Chondrocyte (in vitro differentiated cells): ENCODE data around the gene BTBD16. TPM values are rescaled to one million over a fixed set of nuclear protein-coding genes. Genes with fewer than 3 reads are reported as not detected.

Experiments used
- DNase-seq: peaks from one replicate; pipeline ENCODE4 v3.0.0; 2021; ENCODE audit warnings: mixed read lengths, low spot score
- H3K27ac Mint-ChIP-seq: one replicate; pipeline ENCODE4 v1.8.0; 2021; ENCODE audit warnings: mild to moderate bottlenecking, moderate library complexity, mixed read lengths; ENCODE audit not compliant: unreplicated experiment
- H3K27me3 Mint-ChIP-seq: 2 replicates; pipeline ENCODE4 v1.8.0; 2021; ENCODE audit warnings: low read depth, mixed read lengths
- H3K36me3 Mint-ChIP-seq: 2 replicates; pipeline ENCODE4 v1.8.0; 2021; ENCODE audit warnings: low read depth, mixed read lengths
- H3K4me1 Mint-ChIP-seq: 2 replicates; pipeline ENCODE4 v1.8.0; 2021; ENCODE audit warnings: low read depth, mild to moderate bottlenecking, mixed read lengths
- H3K4me3 Mint-ChIP-seq: one replicate; pipeline ENCODE4 v1.8.0; 2021; ENCODE audit warnings: mild to moderate bottlenecking, moderate library complexity, mixed read lengths; ENCODE audit not compliant: unreplicated experiment
- H3K9me3 Mint-ChIP-seq: 2 replicates; pipeline ENCODE4 v1.8.0; 2021; ENCODE audit warnings: low read depth, mixed read lengths
- total RNA-seq: library from RNA; stranded (reverse); gene quantifications from 3 replicates; pipeline ENCODE4 v1.2.1, GENCODE V29; 2021
- TF ChIP-seq, protein P1 (sequence below): fragments of 200-600 bp; sonication (generic); IDR thresholded peaks from 2 replicates; pipeline ENCODE4 v1.5.0; 2021; ENCODE audit warnings: antibody characterized with exemption, mild to moderate bottlenecking, moderate library complexity

The BTBD16 gene
- total RNA-seq, 1 donor from 2014 or later: 0.10 TPM

- Mint-ChIP-seq H3K4me3 (no peak overlapping the region), H3K27me3 (no peaks in the 10 kb centered on the region), H3K9me3 (no peaks in the 10 kb centered on the region), H3K36me3 (no peaks in the 10 kb centered on the region), H3K4me1 (peaks cover 7% of the 10 kb centered on the region), H3K27ac (no peak overlapping the region)
- TF ChIP-seq, protein P1, sequence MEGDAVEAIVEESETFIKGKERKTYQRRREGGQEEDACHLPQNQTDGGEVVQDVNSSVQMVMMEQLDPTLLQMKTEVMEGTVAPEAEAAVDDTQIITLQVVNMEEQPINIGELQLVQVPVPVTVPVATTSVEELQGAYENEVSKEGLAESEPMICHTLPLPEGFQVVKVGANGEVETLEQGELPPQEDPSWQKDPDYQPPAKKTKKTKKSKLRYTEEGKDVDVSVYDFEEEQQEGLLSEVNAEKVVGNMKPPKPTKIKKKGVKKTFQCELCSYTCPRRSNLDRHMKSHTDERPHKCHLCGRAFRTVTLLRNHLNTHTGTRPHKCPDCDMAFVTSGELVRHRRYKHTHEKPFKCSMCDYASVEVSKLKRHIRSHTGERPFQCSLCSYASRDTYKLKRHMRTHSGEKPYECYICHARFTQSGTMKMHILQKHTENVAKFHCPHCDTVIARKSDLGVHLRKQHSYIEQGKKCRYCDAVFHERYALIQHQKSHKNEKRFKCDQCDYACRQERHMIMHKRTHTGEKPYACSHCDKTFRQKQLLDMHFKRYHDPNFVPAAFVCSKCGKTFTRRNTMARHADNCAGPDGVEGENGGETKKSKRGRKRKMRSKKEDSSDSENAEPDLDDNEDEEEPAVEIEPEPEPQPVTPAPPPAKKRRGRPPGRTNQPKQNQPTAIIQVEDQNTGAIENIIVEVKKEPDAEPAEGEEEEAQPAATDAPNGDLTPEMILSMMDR: no peak
- no peak for DNase-seq
These were observed 60.7 kb downstream of the BTBD16 start for GRCh38 chr10:122331615-122332446.

- H3K27me3 Mint-ChIP-seq: no peaks in the 10 kb centered on the region
- TF ChIP-seq, protein P1: no peak
- H3K27ac Mint-ChIP-seq: no peak overlapping the region
- no peaks in the 10 kb centered on the region for H3K36me3 Mint-ChIP-seq
- H3K4me1 Mint-ChIP-seq: peaks cover 7% of the 10 kb centered on the region
- H3K9me3 Mint-ChIP-seq: no peaks in the 10 kb centered on the region
- DNase-seq: no peak
- no peak overlapping the region for H3K4me3 Mint-ChIP-seq
These were observed 61.9 kb downstream of the BTBD16 start for GRCh38 chr10:122333037-122333436.

DNA sequence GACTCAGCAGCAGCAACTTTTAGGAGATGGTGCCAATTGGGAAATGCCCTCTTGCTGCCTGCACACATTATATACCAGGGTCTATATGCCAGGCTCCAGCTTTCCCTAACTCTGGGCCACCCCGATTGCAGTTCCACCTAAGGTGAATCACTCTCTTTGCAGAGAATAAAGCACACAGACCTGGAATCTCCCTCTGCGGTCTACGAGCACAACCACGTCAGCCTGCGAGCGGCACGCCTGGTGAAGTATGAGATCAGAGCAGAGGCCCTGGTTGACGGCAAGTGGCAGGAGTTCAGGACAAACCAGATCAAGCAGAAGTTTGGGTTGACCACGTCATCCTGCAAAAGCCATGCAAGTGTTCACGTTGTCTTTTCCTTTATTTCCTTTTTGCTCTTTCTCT is 65.2 kb downstream of the BTBD16 start:
- Mint-ChIP-seq H3K4me1 (peaks cover 14% of the 10 kb centered on the region), H3K9me3 (no peaks in the 10 kb centered on the region), H3K27ac (no peak overlapping the region), H3K27me3 (no peaks in the 10 kb centered on the region), H3K36me3 (no peaks in the 10 kb centered on the region), H3K4me3 (no peak overlapping the region)
- DNase-seq: no peak
- TF ChIP-seq, protein P1: no peak

- Mint-ChIP-seq H3K4me1 (peaks cover 12% of the 10 kb centered on the region), H3K27me3 (no peaks in the 10 kb centered on the region), H3K4me3 (no peak overlapping the region), H3K27ac (no peak overlapping the region), H3K36me3 (no peaks in the 10 kb centered on the region), H3K9me3 (no peaks in the 10 kb centered on the region)
- no peak for DNase-seq
- TF ChIP-seq, protein P1: no peak
These were observed 65.9 kb downstream of the BTBD16 start for GRCh38 chr10:122336961-122337360.

DNA sequence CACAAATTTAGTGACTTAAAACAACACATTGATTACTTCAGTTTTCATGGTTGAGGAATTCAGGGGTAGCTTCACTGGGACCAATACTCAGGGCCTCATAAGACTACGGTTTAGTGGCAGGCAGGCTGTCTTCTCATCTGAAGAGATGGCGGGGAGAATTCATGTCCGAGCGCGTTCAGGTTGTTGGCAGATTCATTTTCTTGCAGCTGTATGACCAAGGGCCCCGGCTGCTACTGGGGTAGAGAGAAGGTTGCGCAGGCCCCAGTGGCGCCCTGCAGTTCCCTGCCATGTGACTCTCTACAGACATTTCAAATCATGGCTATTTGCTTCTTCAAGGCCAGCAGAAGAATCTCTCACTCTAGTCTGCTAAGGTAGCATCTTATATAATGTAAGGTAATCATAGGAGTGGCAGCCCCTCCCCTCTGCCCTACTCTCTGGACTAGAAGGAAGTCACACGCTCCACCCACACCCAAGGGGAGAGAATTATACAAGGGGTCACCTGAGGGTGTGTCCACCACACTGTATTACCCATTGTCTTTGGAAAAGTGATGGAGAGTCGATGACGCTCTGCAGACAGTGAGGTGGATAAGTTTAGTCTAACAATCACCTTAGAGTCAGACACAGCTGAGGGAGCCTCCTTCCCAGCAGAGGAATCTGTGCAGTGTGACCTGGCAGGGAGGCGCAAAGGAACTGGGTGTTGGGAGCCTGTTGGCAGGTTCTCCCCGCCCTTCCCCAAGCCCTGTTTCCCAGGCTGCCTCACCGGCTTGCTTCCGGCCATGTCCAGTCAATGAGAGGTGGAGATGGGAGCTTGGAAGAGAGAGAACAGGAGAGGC is 67.7 kb downstream of the BTBD16 start:
- no peaks in the 10 kb centered on the region for H3K9me3 Mint-ChIP-seq
- TF ChIP-seq, protein P1: no peak
- no peak overlapping the region for H3K27ac Mint-ChIP-seq
- no peak for DNase-seq
- H3K36me3 Mint-ChIP-seq: no peaks in the 10 kb centered on the region
- H3K4me1 Mint-ChIP-seq: peaks cover 22% of the 10 kb centered on the region
- H3K27me3 Mint-ChIP-seq: no peaks in the 10 kb centered on the region
- H3K4me3 Mint-ChIP-seq: no peak overlapping the region
